MM.1S (cell line): ENCODE results near the gene TTC13.

Source experiments
- CTCF ChIP-seq: fragments of 300-600 bp; sonication (generic); IDR thresholded peaks from 2 replicates; pipeline ENCODE4 v1.5.1; 2016; ENCODE audit warnings: antibody characterized with exemption, low read length, mixed read lengths
- EZH2 ChIP-seq: fragments of 300-600 bp; sonication (generic); optimal IDR thresholded peaks from 2 replicates; pipeline ENCODE3; 2017; ENCODE audit warnings: low read depth, mild to moderate bottlenecking, antibody characterized with exemption, low read length, mixed read lengths

DNA sequence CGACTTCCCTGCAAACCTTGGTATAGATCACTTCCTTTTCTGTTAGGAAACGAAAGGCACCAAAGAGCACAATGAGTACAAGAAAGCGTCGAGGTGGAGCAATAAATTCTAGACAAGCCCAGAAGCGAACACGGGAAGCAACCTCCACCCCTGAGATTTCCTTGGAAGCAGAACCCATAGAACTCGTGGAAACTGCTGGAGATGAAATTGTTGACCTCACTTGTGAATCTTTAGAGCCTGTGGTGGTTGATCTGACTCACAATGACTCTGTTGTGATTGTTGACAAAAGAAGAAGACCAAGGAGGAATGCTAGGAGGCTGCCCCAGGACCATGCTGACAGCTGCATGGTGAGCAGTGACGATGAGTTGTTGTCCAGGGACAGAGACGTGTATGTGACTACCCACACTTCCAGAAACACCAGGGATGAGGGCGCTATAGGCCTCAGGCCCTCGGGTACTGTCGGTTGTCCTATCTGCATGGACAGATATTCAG, 42.9 kb upstream of the TTC13 start:
- TF ChIP-seq CTCF (no peak), EZH2 (no peak)
